HEK293T (cell line): ENCODE results near the gene SNRPB2.

Experiments
- CTCF ChIA-PET: fragments of 350-600 bp; formaldehyde crosslinking; extraction: SDS; loops from one replicate; lab custom pipeline; 2021; ENCODE audit warnings: antibody characterized with exemption, inconsistent platforms; lab: Yijun Ruan, JAX
- POLR2A ChIA-PET: fragments of 350-600 bp; formaldehyde crosslinking; extraction: SDS; loops from one replicate; lab custom pipeline; 2020; ENCODE audit warnings: antibody characterized with exemption, inconsistent platforms; lab: Yijun Ruan, JAX
- DNase-seq: peaks from one replicate; pipeline ENCODE4 v3.0.0; 2012; ENCODE audit warnings: mixed read lengths; ENCODE audit errors: extremely low spot score
- ARNT ChIP-seq: fragments of 450-650 bp; IDR thresholded peaks from 2 replicates; pipeline ENCODE4 v1.6.1; 2017; ENCODE audit warnings: mild to moderate bottlenecking
- BHLHE40 ChIP-seq: fragments of 450-650 bp; IDR thresholded peaks from 2 replicates; pipeline ENCODE4 v1.6.1; 2016; ENCODE audit warnings: mild to moderate bottlenecking, moderate library complexity, borderline replicate concordance
- CTBP1 ChIP-seq: fragments of 450-650 bp; IDR thresholded peaks from 2 replicates; pipeline ENCODE4 v1.6.1; 2016; ENCODE audit warnings: borderline replicate concordance
- ELF4 ChIP-seq: fragments of 450-650 bp; IDR thresholded peaks from 2 replicates; pipeline ENCODE4 v1.6.1; 2017; ENCODE audit warnings: antibody characterized with exemption
- FOXA1 ChIP-seq: fragments of 450-650 bp; IDR thresholded peaks from 2 replicates; pipeline ENCODE4 v1.6.1; 2016; ENCODE audit warnings: mild to moderate bottlenecking
- FOXK2 ChIP-seq: fragments of 450-650 bp; IDR thresholded peaks from 2 replicates; pipeline ENCODE4 v1.6.1; 2016; ENCODE audit warnings: mild to moderate bottlenecking
- FOXM1 ChIP-seq: fragments of 450-650 bp; IDR thresholded peaks from 2 replicates; pipeline ENCODE4 v1.6.1; 2017; ENCODE audit warnings: mild to moderate bottlenecking, borderline replicate concordance
- HDGF ChIP-seq: fragments of 450-650 bp; IDR thresholded peaks from 2 replicates; pipeline ENCODE4 v1.6.1; 2017; ENCODE audit warnings: antibody characterized with exemption, borderline replicate concordance
- L3MBTL2 ChIP-seq: fragments of 450-650 bp; conservative IDR thresholded peaks from 2 replicates; pipeline ENCODE4 v1.6.1; 2016; ENCODE audit warnings: mild to moderate bottlenecking
- LEF1 ChIP-seq: fragments of 450-650 bp; IDR thresholded peaks from 2 replicates; pipeline ENCODE4 v1.6.1; 2017; ENCODE audit warnings: mild to moderate bottlenecking, borderline replicate concordance
- NFRKB ChIP-seq: fragments of 450-650 bp; IDR thresholded peaks from 2 replicates; pipeline ENCODE4 v1.6.1; 2016; ENCODE audit warnings: mild to moderate bottlenecking, moderate library complexity
- SP1 ChIP-seq: fragments of 450-650 bp; IDR thresholded peaks from 2 replicates; pipeline ENCODE4 v1.6.1; 2017
- SUZ12 ChIP-seq: fragments of 450-650 bp; IDR thresholded peaks from 2 replicates; pipeline ENCODE4 v1.6.1; 2016; ENCODE audit warnings: mild to moderate bottlenecking
- TARDBP ChIP-seq: fragments of 450-650 bp; IDR thresholded peaks from 2 replicates; pipeline ENCODE4 v1.6.1; 2016
- ZNF384 ChIP-seq: fragments of 450-650 bp; IDR thresholded peaks from 2 replicates; pipeline ENCODE4 v1.6.1; 2016
- TF ChIP-seq, protein P1 (sequence below): fragments of 450-650 bp; IDR thresholded peaks from 2 replicates; pipeline ENCODE4 v1.6.1; 2016

The SNRPB2 gene

DNA sequence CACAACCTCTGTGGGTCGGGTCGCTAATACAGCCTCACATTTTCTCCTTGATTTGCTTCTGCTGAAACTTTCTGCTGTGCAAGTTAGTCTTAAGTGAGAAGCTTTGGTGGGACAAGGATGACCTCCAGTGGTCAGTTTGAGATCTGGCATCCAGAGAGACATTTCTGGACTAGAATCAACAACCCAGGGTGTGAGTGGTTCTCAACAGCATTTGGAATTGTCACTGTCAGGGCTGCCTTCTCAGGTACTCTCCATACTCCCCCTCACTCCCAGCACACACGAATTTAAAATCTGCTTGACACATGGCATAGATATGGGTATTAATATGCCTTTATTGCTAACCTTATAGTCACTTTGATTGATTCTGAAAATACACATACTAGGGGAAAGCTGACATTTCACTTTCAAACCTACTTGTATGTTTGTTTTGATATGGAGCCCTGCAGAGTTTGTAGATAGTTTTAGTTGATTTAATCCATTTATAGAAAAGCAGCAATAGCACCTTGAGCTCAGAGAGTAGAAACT, 31.5 kb downstream of the SNRPB2 start:
- ChIA-PET POLR2A (no interaction called here), CTCF (interaction anchor here (0.5 to 1.2 kb wide), 5 partner anchors 9 to 243 kb away, joined by 4 to 6 read pairs (median 5); no protein-coding TSS in a partner anchor)
- DNase-seq: peak; percentile 70
- TF ChIP-seq, protein P1, sequence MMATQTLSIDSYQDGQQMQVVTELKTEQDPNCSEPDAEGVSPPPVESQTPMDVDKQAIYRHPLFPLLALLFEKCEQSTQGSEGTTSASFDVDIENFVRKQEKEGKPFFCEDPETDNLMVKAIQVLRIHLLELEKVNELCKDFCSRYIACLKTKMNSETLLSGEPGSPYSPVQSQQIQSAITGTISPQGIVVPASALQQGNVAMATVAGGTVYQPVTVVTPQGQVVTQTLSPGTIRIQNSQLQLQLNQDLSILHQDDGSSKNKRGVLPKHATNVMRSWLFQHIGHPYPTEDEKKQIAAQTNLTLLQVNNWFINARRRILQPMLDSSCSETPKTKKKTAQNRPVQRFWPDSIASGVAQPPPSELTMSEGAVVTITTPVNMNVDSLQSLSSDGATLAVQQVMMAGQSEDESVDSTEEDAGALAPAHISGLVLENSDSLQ: no peak
- TF ChIP-seq SP1 (no peak), BHLHE40 (no peak), ZNF384 (no peak), HDGF (no peak), FOXK2 (no peak), TARDBP (no peak), L3MBTL2 (no peak), ELF4 (no peak), LEF1 (no peak), FOXM1 (no peak), FOXA1 (no peak), ARNT (no peak), SUZ12 (no peak), CTBP1 (no peak), NFRKB (no peak)

- CTCF ChIA-PET: no interaction called here
- POLR2A ChIA-PET: no interaction called here
- DNase-seq: no peak
- TF ChIP-seq FOXM1: no peak
- no peak for TF ChIP-seq NFRKB
- no peak for TF ChIP-seq HDGF
- no peak for TF ChIP-seq SP1
- no peak for TF ChIP-seq ZNF384
- TF ChIP-seq L3MBTL2: no peak
- TF ChIP-seq SUZ12: no peak
Observed at GRCh38 chr20:16764560-16764959, 34.7 kb downstream of the SNRPB2 start.

DNA sequence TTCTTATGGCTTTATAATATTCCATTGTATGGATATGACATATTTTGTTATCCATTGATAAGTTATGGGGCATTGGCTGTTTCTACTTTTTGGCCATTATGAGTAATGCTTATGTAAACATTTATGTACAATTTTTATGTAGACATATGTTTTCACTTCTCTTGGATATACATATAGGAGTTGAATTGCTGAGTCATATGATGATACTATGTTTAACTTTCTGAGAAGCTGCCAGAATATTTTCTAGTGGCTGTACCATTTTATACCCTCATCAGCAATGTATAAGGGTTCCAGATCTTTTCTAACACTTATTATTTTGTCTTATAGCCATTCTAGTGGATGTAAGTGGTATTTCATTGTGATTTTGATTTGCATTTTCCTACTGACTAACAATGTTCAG, 41.4 kb downstream of the SNRPB2 start:
- POLR2A ChIA-PET: no interaction called here
- CTCF ChIA-PET: no interaction called here
- no peak for DNase-seq
- no peak for TF ChIP-seq NFRKB
- TF ChIP-seq ARNT: no peak
- no peak for TF ChIP-seq FOXA1
- TF ChIP-seq FOXM1: no peak
- no peak for TF ChIP-seq ZNF384
- no peak for TF ChIP-seq HDGF
- TF ChIP-seq, protein P1: no peak
- no peak for TF ChIP-seq SP1
- TF ChIP-seq SUZ12: no peak
- no peak for TF ChIP-seq FOXK2
- no peak for TF ChIP-seq BHLHE40
- no peak for TF ChIP-seq L3MBTL2

GRCh38 chr20:16775961-16776360, 46.1 kb downstream of the SNRPB2 start:
- POLR2A ChIA-PET: no interaction called here
- DNase-seq: no peak
- CTCF ChIA-PET: no interaction called here
- TF ChIP-seq SUZ12 (no peak), HDGF (no peak), FOXK2 (no peak), SP1 (no peak), CTBP1 (no peak)

GRCh38 chr20:16777126-16777525, 47.3 kb downstream of the SNRPB2 start:
- ChIA-PET POLR2A (no interaction called here), CTCF (no interaction called here)
- TF ChIP-seq, protein P1: no peak
- TF ChIP-seq FOXM1 (no peak), ELF4 (no peak), HDGF (no peak), NFRKB (no peak), L3MBTL2 (no peak), ARNT (no peak), BHLHE40 (no peak), FOXK2 (no peak), ZNF384 (no peak), TARDBP (no peak)
- DNase-seq: no peak

DNA sequence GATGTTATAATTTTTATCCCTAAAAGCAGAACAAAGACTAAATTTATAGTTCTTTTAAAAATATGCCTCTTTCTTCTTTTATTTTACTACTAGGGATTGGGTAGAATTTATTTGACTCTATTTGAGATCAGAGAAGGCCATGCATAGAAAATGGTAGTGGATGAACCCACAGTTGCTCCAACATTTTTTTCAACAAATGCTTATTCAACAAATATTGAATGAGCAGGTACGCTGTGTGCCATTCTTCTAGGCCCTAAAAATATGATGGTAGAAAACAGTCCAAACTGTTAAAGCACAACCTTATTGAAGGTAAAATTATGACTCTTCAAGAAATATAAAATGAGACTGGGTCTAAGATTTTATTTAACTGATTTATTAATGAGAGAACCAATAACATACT, 48.3 kb downstream of the SNRPB2 start:
- ChIA-PET POLR2A (no interaction called here), CTCF (no interaction called here)
- no peak for DNase-seq

More for the DNA sequence above, 48.3 kb downstream of the SNRPB2 start:
- no peak for TF ChIP-seq ZNF384
- TF ChIP-seq, protein P1: no peak
- TF ChIP-seq SP1: no peak
- TF ChIP-seq FOXA1: no peak
- TF ChIP-seq NFRKB: no peak
- TF ChIP-seq TARDBP: no peak
- no peak for TF ChIP-seq L3MBTL2
- TF ChIP-seq ELF4: no peak
- TF ChIP-seq FOXM1: no peak
- TF ChIP-seq CTBP1: no peak
- TF ChIP-seq BHLHE40: no peak
- TF ChIP-seq HDGF: no peak
- TF ChIP-seq ARNT: no peak
- no peak for TF ChIP-seq LEF1
- TF ChIP-seq SUZ12: no peak
